ENCODE results near the gene IRGC. TPM values are rescaled to one million over a fixed set of nuclear protein-coding genes. Genes with fewer than 3 reads are reported as not detected.

IRGC gene
- polyA plus RNA-seq, 1 donor, result not detected

DNA sequence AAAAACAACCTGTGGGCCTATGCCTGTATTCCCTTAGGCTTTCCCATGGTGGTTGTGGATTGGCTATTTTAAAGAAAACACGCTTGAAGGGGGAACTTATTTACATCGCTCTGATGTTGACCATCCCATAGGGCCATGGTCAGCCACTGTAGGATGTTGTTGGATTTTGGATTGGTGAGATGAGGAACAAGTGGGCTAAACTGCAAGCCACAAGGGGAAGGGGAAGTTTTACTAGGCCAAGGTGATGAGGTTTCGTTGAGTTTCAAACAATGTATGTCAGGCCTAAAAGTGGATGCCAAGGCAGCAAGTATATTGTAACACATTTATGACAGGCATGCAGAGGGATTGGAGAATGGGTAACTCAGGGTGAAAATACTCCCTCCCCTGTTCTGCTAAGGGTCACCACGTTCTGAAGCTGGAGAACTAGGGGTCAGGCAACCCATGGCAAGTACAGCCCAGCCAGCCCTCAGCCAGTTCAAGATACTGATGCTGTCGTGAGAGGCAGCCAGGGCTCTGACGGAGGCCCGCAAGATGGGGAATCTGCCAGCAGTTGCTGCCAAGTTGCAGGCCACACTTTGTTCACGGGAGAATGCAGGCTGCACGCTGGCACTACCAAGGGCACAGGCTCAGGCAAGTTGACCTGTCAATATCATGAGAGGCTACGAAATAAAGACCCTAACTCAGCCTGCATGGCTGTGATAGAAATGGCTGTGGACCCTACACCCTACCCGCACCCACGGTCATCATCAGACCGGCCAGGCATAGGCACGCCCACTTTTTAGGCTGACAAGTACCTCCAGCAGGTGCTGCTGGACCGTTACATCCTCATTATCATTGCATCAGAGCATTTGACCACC, 11.1 kb downstream of the IRGC start:
- DNase-seq, result no peak

DNA sequence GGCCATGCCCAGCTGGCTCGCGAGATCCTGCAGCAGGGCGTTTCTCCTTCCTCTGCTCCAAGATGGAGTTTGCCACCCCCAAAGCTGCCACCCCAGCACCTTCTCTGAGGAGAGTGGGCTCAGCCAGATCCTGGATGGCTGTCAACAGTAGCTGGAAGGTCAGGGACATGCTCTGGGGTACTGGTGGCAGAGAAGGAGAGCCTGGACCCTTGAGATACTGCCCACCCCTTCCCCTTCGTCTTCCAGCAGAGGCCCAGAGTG, 11.6 kb downstream of the IRGC start:
- DNase-seq, result no peak

DNA sequence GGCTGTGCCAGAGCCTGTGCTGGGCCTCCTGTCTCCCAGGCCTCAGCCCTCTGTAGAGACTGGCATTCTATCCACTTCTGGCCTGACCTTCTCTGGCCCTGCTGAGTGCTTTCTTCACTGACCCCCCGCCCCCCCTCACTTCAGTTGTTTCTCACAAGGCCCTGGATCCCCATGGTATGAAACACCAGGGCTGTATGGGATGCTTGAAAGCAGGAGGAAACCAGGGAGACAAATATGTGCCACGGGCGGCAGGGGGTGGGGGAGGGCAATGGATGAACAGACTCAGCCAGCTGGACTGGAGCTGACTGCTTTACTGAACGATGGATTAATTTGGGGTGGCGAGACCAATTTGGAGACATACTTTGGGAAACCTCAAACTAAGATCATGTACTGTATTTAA, 14.0 kb downstream of the IRGC start:
- no peak for DNase-seq

DNA sequence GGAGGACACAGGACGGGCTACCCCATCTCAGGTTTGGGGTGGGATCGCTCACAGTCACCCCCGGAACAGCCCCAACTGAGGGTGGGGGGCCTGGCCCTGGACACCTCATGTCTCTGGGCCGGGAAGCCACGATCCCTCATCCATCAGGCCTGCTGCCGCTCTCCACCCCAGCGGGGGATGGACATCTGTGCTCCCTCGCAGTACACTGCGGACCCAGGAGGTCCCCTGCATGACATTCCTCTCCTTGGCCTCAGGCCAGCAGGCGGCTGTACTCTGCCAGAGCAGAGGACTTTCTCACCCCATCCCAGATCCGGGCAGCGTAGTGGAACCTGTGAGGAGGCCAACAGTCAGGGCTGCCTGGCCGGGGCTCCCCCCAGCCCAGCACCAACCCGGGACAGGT, 15.5 kb downstream of the IRGC start:
- no peak for DNase-seq

DNA sequence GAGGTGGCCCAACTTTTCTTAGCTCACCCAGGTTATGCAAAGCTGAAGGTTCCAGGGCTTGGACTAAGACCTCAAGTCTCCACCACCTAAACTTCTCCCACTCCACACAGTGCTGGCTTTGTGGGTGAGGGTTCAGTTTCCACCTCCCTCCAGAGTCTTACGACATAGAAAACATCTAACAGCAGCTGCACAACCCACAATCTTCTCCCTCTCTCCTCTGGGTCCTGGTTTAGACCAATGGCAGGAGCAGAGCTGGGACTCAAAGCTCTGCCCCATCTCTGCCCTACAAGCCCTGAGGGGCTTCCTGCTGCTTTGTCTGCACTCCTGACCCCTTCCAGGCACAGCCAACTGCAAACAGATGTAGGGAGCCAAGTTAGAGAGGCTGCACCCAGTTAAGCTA, 16.0 kb downstream of the IRGC start:
- no peak for DNase-seq

DNA sequence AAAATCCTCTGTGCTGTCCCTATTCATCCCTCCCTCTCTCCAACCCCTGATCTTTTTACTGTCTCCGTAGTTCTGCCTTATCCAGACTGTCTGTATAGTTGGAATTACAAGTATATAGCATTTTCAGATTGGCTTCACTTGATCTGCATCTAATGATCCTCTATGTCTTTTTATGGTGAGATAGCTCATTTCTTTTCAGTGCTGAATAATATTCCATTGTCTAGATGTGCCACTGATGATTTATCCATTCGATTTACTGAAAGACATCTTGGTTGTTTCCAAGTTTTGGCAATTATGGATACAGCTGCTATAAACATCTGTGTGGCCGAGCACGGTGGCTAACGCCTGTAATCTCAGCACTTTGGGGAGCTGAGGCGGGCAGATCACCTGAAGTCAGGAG, 19.1 kb downstream of the IRGC start:
- DNase-seq, result no peak

DNA sequence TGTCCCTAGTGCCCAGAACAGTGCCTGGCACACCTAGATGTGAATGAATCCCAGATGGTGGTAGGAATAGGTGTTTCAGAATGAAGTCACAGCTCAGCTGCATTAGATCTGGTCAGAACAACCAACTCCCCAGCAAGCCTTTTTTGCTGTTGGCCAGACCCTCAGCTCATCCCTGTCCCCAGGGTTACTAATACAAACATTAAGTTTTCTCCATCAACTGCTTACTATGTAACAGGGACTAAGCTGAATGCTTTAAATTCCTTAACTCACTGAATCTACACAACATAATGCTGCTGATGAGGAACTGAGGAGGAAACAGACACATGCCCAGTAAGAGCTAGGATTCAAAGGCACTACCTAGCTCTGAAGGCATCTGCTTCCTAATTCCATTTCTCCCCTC, 20.1 kb downstream of the IRGC start:
- no peak for DNase-seq

DNA sequence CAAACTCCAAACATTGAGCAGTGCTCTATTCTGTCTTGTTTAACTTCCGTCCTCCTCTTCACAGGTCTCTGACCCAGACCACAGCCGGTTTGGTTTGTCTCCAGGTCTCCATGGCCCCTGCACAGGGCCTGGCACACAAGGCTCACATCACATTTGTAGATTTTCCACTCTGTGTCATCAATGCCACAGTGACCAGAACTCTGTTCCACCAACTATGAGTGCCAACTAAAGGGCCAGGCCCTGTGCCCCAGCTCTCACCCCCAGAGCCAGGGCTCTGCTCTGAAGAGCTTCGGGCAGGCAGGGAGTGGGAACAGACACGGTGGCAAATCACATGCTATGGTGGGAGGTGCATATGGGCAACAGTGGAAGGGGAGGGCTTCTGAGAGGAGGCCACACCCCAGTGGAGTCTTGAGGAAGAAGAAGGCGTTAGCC, 22.9 kb downstream of the IRGC start:
- no peak for DNase-seq

DNA sequence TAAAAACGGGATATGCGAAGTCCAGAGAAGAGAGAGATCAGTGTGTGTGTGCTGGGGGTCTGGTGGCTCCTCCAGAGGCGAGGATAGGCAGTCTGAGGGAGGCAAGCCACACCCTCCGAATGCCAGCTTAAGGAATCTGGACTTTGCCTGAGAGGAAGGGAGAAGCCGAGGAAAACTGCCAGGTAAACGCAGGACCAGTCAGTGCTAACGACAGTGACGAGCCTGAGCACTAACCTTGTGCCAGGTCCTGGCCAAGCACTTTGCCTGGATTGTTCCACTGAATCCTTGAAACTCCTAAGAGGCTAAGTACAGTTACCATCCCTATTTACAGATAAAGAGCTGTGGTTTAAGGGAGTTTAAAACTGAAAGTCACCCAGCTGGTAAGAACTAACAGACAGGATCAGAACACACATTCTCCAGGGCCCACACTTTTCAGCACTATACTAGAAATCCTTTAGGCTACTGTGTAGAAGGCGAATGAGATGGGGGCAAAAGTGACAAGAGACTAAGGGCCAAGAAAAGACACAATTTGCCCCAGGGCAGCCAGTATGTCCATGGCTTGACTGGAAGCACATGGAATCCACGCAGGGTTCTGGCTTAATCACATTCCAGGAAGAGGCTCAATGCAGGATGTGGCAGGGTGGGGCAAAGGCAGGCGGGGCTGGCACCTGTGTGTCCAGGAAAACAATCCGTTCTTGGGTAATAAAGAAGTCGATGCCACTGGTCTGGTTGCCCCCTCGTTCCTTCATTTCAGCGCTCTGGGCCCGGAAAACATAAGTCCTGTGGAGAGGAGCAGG, 23.8 kb downstream of the IRGC start:
- DNase-seq, result no peak

DNA sequence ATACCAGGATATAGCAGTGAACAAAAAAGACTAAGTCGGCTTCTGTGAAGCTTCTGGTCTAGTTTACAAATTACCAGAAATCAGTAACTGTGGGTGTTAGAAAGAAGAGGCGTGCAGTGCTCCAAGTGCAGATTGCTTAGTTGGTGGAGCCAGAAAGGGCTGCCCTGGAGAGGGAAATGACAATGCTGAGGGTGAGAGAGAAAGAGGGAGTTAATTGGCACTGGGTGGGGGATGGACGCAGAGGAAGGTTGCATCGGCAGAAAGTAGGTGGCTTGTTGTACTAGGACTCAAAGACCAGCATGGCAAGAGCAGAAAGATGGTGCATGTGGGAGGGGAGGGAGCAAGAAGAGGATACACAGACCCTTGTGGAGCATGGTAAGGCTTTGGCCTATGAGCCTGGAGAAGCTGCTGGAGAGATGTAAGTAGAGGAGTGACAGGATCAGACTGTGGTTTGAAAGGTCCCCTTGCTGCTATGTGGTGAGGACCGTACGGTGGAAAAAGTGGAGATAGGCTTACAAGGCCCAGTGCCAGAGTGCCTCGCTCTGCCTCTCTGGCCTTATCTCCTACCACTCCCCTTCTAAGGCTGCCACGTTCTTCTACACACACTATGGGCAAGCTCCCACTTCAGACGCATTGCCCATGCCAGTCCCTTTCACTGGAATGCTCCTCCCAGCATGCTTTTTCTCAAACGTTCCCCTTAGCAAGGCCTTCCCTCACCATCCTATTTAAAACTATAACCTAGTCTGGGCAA, 25.4 kb downstream of the IRGC start:
- DNase-seq, result no peak

DNA sequence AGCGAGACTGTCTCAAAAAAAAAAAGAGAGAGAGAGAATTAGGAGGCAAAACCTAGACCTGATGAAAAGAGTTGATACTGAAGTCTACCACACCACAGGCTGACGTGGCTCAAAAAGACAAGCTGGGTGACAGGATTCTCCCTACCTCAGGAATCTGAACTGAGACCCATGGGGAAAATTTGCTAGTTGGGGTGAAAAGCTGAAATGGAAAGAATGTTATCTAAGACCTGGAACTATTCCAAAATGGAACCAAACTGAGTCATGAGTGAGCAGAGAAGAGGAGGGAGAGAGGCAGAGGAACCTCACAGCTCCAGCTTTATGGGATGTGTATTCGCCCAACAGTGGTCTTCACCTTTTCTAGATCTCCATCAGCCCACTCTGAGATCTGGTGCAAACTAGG, 27.2 kb downstream of the IRGC start:
- DNase-seq, result no peak

DNA sequence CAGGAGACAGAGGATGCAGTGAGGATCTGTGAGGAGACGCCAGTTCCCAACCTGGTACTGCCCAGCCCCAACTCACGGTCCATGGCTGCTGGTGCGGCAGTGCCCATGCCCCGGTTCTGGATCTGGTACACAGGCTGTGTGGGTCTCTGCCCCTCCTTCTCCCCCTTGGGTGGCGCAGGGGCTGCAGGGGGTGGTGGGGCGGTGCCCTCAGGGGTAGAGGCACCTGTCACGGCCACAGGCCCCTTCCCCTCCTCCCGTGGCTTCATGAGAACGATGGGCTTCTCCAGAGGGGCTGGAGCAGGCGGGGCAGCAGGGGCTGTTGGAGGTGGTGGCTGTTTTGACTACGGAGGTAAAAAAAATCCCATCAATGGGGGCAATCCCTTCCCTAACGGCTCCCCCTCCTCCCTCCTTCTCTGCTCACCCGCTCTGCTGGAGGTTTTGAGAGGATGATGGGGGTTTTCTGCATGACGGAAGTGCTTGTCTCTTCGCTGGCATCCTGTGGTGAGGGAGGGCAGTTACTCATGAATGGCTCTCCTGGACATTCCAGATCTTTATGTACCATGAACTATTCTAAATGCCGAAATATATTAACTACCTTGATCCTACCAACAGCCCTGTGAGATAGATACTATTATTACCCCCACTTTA, 31.8 kb downstream of the IRGC start:
- no peak for DNase-seq

DNA sequence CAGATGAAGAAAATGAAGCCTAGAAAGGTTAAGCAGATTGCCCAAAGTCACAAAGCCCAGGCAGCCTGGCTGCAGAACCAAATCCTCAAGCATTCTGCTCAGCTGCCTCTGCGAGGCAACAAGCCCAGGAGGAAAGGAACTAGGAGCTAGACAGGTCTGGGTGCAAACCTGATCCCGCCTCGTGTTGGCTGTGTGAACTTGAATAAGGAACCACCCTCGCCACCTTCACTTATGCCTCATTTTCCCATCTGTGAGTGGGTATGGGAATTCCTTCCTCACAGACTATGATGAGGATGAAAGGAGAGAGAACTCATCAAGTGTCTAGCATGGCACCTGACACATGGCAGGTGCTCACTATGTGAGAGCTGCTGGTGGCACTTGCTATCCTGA, 32.3 kb downstream of the IRGC start:
- no peak for DNase-seq

DNA sequence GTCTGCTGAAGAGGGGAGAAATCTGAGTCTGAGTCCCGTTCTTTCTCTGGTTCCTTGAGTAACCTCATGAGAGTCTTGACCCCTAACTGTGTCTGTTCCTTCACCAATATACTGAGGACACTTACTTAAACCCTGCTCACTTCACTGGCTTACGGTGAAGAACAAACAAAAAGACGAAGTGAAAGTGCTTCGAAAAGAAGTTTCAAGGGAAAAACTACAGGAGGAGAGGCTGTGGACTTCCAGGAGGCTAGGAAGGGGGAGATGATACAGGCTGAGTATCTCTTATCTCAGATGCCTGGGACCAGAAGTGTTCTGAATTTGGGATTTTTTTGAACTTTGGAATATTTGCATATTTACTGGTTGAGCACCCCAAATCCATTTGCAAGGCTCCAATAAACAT, 32.8 kb downstream of the IRGC start:
- DNase-seq, result no peak

DNA sequence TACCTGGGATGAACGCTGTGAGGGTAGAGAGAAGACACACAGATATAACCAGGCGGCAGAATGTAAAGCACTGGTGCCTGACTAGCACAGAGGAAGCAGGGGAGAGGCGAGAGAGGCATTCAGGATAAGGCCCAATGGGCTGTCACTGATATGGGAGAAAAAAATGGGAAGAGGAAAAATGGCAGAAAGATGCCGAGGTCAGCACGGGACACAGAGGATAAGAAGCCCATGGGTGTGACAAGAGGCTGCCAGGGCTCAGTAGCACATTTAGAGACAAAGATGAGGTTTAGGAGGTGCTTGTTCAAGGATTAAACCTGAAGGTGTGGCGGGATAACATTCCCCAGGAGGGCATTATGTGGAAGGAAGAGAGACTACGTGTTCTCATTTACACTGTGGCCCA, 33.3 kb downstream of the IRGC start:
- no peak for DNase-seq

DNA sequence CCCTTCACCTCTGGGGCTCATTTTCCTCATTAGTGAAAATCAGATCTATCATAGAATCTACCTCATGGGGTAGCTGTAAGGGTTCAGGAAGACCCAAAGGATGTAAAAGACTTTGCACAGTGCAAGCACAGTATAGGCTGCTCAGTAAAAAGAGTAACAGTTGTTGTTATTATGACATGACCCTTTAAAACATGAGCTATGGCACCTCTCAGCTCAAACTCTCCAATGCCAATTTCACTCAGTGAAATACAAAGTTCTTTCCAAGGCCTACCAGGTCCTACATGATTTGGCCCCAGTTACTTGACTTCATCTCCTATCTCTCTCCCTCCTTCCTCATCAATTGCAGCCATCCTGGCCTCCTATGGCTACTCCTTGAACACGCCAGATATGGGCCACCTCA, 34.0 kb downstream of the IRGC start:
- no peak for DNase-seq

DNA sequence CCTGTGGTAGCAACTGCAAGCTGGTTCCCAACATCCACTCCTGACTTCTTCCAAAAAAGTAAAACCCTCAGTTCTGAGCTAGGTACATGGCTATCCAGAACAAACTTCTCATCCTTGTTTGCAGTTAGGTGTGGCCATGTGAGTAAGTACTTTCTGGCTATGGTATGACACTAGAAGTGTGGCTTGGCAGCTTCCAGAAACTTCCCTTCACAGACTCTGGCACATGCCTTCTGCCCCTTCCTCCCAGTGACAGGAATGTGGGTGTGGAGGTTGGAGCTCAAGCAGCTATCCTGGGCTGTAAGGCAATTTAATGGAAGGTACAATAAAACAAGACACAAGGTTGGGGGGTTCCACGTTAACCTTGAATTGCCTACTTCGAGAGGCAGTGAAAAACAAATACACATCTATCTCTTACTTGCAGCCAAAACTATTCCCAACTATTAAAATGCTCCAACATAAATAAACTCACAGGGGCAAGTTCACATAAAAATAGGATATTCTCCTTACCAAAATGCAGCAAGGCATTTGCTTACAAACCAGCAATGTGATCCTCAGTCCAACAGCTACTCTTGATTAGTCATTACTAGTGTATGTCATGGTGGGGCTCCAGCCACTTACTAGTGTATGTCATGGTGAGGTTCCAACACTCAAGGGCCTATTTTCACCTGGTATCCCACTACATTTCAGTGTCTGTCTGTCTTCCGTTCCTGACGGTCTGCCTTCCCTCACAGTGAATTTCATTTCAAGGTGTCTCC, 35.8 kb downstream of the IRGC start:
- no peak for DNase-seq

DNA sequence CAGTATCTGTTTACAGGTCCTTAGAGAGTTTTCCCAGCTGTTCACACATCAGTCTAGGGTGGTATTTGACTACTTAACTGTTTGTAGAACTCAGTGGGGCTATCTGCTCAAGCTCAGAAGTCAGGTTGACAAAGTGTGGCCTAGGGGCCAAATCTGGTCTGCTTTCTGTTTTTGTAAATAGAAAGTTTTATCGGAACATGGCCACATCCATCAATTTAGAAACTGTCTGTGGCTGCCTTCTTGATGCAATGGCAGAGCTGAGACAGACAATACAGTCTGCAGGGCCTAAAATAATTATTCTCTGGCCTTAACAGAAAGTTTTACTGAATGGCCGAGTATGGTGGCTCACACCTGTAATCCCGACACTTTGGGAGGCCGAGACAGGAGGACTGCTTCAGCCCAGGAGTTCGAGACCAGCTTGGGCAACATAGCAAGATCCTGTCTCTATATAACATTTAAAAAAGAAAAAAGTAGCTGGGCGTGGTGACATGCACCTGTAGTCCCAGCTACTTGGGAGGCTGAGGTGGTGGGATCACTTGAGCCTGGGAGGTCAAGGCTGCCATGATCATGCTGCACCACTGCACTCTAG, 36.5 kb downstream of the IRGC start:
- DNase-seq, result no peak

DNA sequence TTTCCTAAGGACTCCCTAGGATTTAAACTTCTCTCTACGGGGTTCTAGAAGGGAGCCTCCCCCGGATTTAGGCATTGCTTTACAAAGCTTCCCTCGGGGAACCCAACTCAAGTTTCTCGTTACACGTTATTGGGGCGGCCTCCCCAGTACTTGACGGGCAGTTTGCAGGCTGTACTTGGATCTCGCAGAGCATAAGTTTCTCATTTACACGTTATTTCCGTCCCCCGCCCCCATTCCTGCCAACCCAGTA, 38.3 kb downstream of the IRGC start:
- no peak for DNase-seq

DNA sequence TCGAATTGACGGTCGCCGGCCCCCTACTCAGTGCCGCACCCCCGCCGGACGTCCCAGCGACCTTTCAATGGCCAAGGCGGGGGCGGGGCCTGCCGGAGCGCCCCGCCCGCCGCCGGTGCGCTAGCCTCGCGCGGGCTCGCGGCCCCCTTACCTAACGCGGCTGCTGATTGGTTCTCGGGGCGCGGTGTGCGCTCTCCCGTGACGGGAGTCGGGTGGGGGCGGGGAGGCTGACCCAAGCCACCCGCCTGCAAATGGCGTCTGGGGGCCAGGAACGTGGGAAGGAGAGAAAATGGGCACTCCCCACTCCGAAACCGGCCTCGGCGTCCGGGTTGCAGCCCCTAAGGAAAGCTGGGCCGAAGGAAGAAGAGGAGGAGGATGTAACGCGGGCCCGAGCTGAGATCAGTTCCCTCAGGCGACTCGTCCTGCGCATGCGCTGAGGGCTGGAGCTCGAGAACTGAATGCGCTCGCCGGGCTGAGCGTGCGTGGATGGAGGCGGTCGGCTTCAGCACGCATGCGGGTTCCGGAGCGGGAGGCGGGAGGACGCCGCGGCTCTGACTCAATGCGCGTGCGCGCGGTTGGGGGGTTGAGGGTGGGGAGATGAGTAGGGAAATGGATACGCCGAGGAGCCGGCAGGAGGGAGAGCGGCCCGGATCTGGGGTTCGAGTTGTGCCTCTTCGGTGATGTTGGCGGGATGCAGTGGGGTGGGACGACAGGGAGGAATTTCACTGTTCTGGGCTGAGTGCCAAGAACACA, 38.8 kb downstream of the IRGC start, which contains the start of gene SMG9:
Gene SMG9 (minus strand): TSS at position 460 of the 753 bp plus-strand sequence. CDS start 4,221 bp downstream, outside the sequence.
- peak; percentile 99 for DNase-seq

DNA sequence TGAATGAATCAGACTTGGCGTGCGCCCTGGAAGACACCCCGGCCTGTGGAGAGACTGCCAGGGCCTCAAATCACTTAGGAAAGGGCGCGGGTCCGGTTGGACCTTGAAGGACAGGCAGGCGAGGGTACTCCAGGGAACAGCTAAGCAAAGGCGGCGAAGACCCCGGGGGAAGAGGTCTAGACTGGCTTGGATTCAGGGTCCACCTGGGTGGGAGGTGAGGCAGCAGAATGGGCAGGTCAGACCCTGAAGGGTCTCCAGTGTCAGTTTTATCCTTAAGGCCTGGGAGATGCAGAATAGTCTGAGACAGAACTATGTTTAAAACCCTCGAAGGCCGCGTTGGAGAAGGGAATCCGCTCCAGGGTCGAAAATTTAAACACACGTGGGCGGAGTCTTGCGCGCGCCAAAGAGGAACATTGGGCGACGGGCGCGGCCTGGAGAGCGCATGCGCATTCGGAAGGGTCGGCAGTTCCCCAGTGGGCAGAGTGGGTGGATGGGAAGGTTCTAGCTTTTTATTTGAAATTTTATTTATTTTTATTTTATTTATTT, 39.5 kb downstream of the IRGC start:
- DNase-seq, result peak; percentile 86

Measured in hindlimb muscle (tissue), 1 donor.